H1 (cell line): Measurements from ENCODE around the gene LLGL1. TPM values are rescaled to one million over a fixed set of nuclear protein-coding genes. Genes with fewer than 3 reads are reported as not detected.
A peak's percentile ranks its signal among the peaks of the same experiment; 100 is the strongest.

ENCODE experiments used
- CTCF ChIA-PET: fragments of 300-600 bp; sonication (Branson Sonifier 250); formaldehyde crosslinking; loops from one replicate; lab custom pipeline; 2021; ENCODE audit not compliant: partially characterized antibody; lab: Charles Lee
- POLR2A ChIA-PET: fragments of 300-600 bp; sonication (Branson Sonifier 250); formaldehyde crosslinking; loops from one replicate; lab custom pipeline; 2021; ENCODE audit warnings: inconsistent platforms; ENCODE audit not compliant: partially characterized antibody; lab: Charles Lee
- DNase-seq, 2 experiments: peaks; one replicate each; pipeline versions ENCODE4 v3.0.0 to v3.0.0-alpha.2; 2010 to 2022; ENCODE audit warnings: low spot score in 2 of 2, low read depth in 1 of 2, mixed read lengths in 1 of 2
- FAIRE-seq: peaks from 2 replicates; lab custom pipeline; 2011; peaks lifted over from hg19 to GRCh38; lab: Jason Lieb, UNC
- H2AFZ ChIP-seq: 2 replicates; pipeline ENCODE4 v1.8.1; 2012; ENCODE audit warnings: low read length, inconsistent platforms
- H2AK5ac ChIP-seq: 2 replicates; pipeline ENCODE4 v1.6.1; 2013; ENCODE audit warnings: low read depth, low read length
- H2BK120ac ChIP-seq: replicated peaks from 2 replicates; pipeline ENCODE3; 2013; ENCODE audit warnings: low read depth, low read length, inconsistent platforms
- H2BK12ac ChIP-seq: 2 replicates; pipeline ENCODE4 v1.6.1; 2013; ENCODE audit warnings: low read depth, low read length
- H2BK15ac ChIP-seq: 2 replicates; pipeline ENCODE4 v1.6.1; 2013; ENCODE audit warnings: low read length
- H2BK20ac ChIP-seq: 2 replicates; pipeline ENCODE4 v1.6.1; 2013; ENCODE audit warnings: low read length
- H2BK5ac ChIP-seq: 2 replicates; pipeline ENCODE4 v1.6.1; 2013; ENCODE audit warnings: low read depth, low read length
- H3K14ac ChIP-seq: 2 replicates; pipeline ENCODE4 v1.6.1; 2013; ENCODE audit warnings: inconsistent platforms; ENCODE audit not compliant: insufficient read length
- H3K18ac ChIP-seq: 2 replicates; pipeline ENCODE4 v1.6.1; 2013; ENCODE audit warnings: low read length; ENCODE audit errors: extremely low read depth
- H3K23ac ChIP-seq: 2 replicates; pipeline ENCODE4 v1.6.1; 2013; ENCODE audit warnings: inconsistent platforms; ENCODE audit not compliant: insufficient read length
- H3K23me2 ChIP-seq: 2 replicates; pipeline ENCODE4 v1.6.1; 2013; ENCODE audit warnings: low read depth, low read length
- H3K27ac ChIP-seq: 2 replicates; pipeline ENCODE4 v1.6.1; 2011; ENCODE audit warnings: low read depth, low read length, inconsistent platforms
- H3K27me3 ChIP-seq, 4 experiments: replicated peaks in 1 of 4; 1 replicate in 1 of 4; 2 replicates in 3 of 4; pipeline versions ENCODE4 v1.6.1 to v1.8.1; 2011 to 2013; ENCODE audit warnings: low read length in 3 of 4, mild to moderate bottlenecking in 3 of 4, inconsistent platforms in 2 of 4, mixed read lengths in 2 of 4, moderate library complexity in 1 of 4; ENCODE audit not compliant: control insufficient read depth in 3 of 4, insufficient read depth in 3 of 4; ENCODE audit errors: extremely low read depth in 1 of 4
- H3K36me3 ChIP-seq, 4 experiments: 2 replicates each; pipeline versions ENCODE4 v1.6.1 to v1.8.1; 2011 to 2013; ENCODE audit warnings: mild to moderate bottlenecking in 4 of 4, low read length in 3 of 4, moderate library complexity in 2 of 4, control low read depth in 1 of 4, inconsistent platforms in 1 of 4; ENCODE audit not compliant: insufficient read depth in 4 of 4, control insufficient read depth in 2 of 4
- H3K4ac ChIP-seq: replicated peaks from 2 replicates; pipeline ENCODE3; 2013; ENCODE audit warnings: low read length, low read depth, mixed read lengths, inconsistent platforms; ENCODE audit not compliant: insufficient read length
- H3K4me1 ChIP-seq, 4 experiments: replicated peaks in 1 of 4; 1 replicate in 1 of 4; 2 replicates in 3 of 4; pipeline versions ENCODE4 v1.6.1 to v1.8.1; 2011 to 2013; ENCODE audit warnings: low read length in 3 of 4, inconsistent platforms in 2 of 4, mixed read lengths in 1 of 4; ENCODE audit not compliant: insufficient read depth in 4 of 4, control insufficient read depth in 3 of 4
- H3K4me2 ChIP-seq, 2 experiments: 2 replicates each; pipeline versions ENCODE4 v1.6.1 to v1.8.1; 2011 to 2013; ENCODE audit warnings: low read depth in 2 of 2, low read length in 2 of 2, control low read depth in 1 of 2, inconsistent platforms in 1 of 2, mild to moderate bottlenecking in 1 of 2; ENCODE audit not compliant: insufficient read depth in 1 of 2
- H3K4me3 ChIP-seq, 4 experiments: fragments of 200-600, 300-600 bp in 1 of 4; sonication (generic), shearing (Covaris generic), sonication (Bioruptor Twin) in 1 of 4; 2 replicates each; pipeline versions ENCODE4 v1.5.1 to v1.8.1; 2011 to 2016; ENCODE audit warnings: low read length in 4 of 4, low read depth in 3 of 4, control low read depth in 2 of 4, inconsistent platforms in 2 of 4, mild to moderate bottlenecking in 2 of 4, mixed read lengths in 1 of 4, moderate library complexity in 1 of 4; ENCODE audit not compliant: insufficient read depth in 2 of 4; ENCODE audit errors: extremely low read depth in 1 of 4
- H3K56ac ChIP-seq: replicated peaks from 2 replicates; pipeline ENCODE3; 2013; ENCODE audit warnings: low read depth, mild to moderate bottlenecking, mixed read lengths, low read length, inconsistent platforms; ENCODE audit not compliant: insufficient read length
- H3K79me1 ChIP-seq: 2 replicates; pipeline ENCODE4 v1.6.1; 2013; ENCODE audit warnings: low read depth, low read length, control low read depth
- H3K79me2 ChIP-seq, 2 experiments: 2 replicates each; pipeline versions ENCODE4 v1.6.1 to v1.8.1; 2012 to 2013; ENCODE audit warnings: low read length in 2 of 2, mild to moderate bottlenecking in 2 of 2, inconsistent platforms in 1 of 2; ENCODE audit not compliant: insufficient read depth in 2 of 2, control insufficient read depth in 1 of 2
- H3K9ac ChIP-seq, 4 experiments: replicated peaks in 1 of 4; 1 replicate in 1 of 4; 2 replicates in 3 of 4; pipeline versions ENCODE4 v1.6.1 to v1.8.1; 2011 to 2013; ENCODE audit warnings: low read depth in 3 of 4, low read length in 3 of 4, control low read depth in 2 of 4, mild to moderate bottlenecking in 2 of 4, moderate library complexity in 2 of 4, inconsistent platforms in 1 of 4; ENCODE audit errors: extremely low read depth in 1 of 4
- H3K9me3 ChIP-seq, 2 experiments: 2 replicates each; pipeline versions ENCODE4 v1.6.1 to v1.8.1; 2012 to 2013; ENCODE audit warnings: mild to moderate bottlenecking in 2 of 2, moderate library complexity in 2 of 2, control low read depth in 1 of 2, inconsistent platforms in 1 of 2, low read depth in 1 of 2, low read length in 1 of 2, mixed read lengths in 1 of 2; ENCODE audit not compliant: insufficient read depth in 2 of 2
- H4K20me1 ChIP-seq, 2 experiments: replicated peaks in 1 of 2; 2 replicates each; pipeline versions ENCODE3 to v1.8.1; 2011 to 2013; ENCODE audit warnings: inconsistent platforms in 2 of 2, low read length in 2 of 2, mild to moderate bottlenecking in 1 of 2; ENCODE audit not compliant: insufficient read depth in 2 of 2, control insufficient read depth in 1 of 2
- H4K5ac ChIP-seq: 2 replicates; pipeline ENCODE4 v1.6.1; 2013; ENCODE audit warnings: low read length, low read depth, mixed read lengths, inconsistent platforms; ENCODE audit not compliant: insufficient read length
- H4K8ac ChIP-seq: 2 replicates; pipeline ENCODE4 v1.8.0; 2013; ENCODE audit warnings: mild to moderate bottlenecking, moderate library complexity, low read length, inconsistent platforms; ENCODE audit not compliant: insufficient read depth; ENCODE audit errors: extremely low read depth
- H4K91ac ChIP-seq: replicated peaks from 2 replicates; pipeline ENCODE3; 2013; ENCODE audit warnings: low read length, mixed read lengths, inconsistent platforms; ENCODE audit not compliant: insufficient read length
- ATF3 ChIP-seq: IDR thresholded peaks from 2 replicates; pipeline ENCODE4 v1.6.1; 2011; ENCODE audit warnings: low read depth, mild to moderate bottlenecking, low read length; ENCODE audit not compliant: insufficient read depth
- CBX8 ChIP-seq: fragments of 300-800, 300-1000 bp; sonication (generic); IDR thresholded peaks from 2 replicates; pipeline ENCODE4 v1.7.1; 2016; ENCODE audit warnings: low read depth, low read length, borderline replicate concordance
- CREB1 ChIP-seq: IDR thresholded peaks from 2 replicates; pipeline ENCODE4 v1.6.1; 2012; ENCODE audit warnings: inconsistent platforms
- HDAC6 ChIP-seq: IDR thresholded peaks from one replicate; pipeline ENCODE4 v1.7.1; 2012; ENCODE audit warnings: low read depth, mild to moderate bottlenecking, inconsistent platforms, low read length, moderate library complexity
- KDM4A ChIP-seq: IDR thresholded peaks from one replicate; pipeline ENCODE4 v1.7.1; 2012; ENCODE audit warnings: low read depth, mild to moderate bottlenecking, moderate library complexity, low read length, inconsistent platforms; ENCODE audit not compliant: severe bottlenecking
- MAX ChIP-seq: IDR thresholded peaks from 2 replicates; pipeline ENCODE4 v1.6.1; 2012; ENCODE audit warnings: inconsistent platforms
- NRF1 ChIP-seq: IDR thresholded peaks from 2 replicates; pipeline ENCODE4 v1.6.1; 2011; ENCODE audit warnings: mild to moderate bottlenecking, low read depth, low read length, improper control_type of control experiment
- POLR2AphosphoS5 ChIP-seq: IDR thresholded peaks from 2 replicates; pipeline ENCODE4 v1.6.1; 2011; ENCODE audit warnings: low read depth, low read length
- RBBP5 ChIP-seq: IDR thresholded peaks from 2 replicates; pipeline ENCODE4 v1.7.1; 2012; ENCODE audit warnings: low read depth, mild to moderate bottlenecking, inconsistent platforms, low read length, moderate library complexity, borderline replicate concordance
- RXRA ChIP-seq: IDR thresholded peaks from 2 replicates; pipeline ENCODE4 v1.6.1; 2011; ENCODE audit warnings: low read depth, mild to moderate bottlenecking, low read length, moderate library complexity; ENCODE audit not compliant: insufficient read depth
- SUZ12 ChIP-seq: fragments of 200-600 bp; sonication (generic); IDR thresholded peaks from 2 replicates; pipeline ENCODE4 v1.6.1; 2012; ENCODE audit warnings: mild to moderate bottlenecking, inconsistent platforms, low read length, moderate library complexity, mixed read lengths
- TAF1 ChIP-seq: IDR thresholded peaks from 2 replicates; pipeline ENCODE4 v1.6.1; 2011; ENCODE audit warnings: mild to moderate bottlenecking, low read depth, low read length
- ZNF274 ChIP-seq: IDR thresholded peaks from 2 replicates; pipeline ENCODE4 v1.7.0; 2012; ENCODE audit warnings: low read length, borderline replicate concordance; ENCODE audit errors: extremely low read depth
- WGBS, 2 experiments: shearing (Covaris generic) in 1 of 2; methylation state at CpG; one replicate each; pipeline versions ENCODE4 v1.1.6 to v1.1.7; 2013 to 2015; ENCODE audit warnings: low lambda C conversion rate in 2 of 2, mixed read lengths in 2 of 2, inconsistent platforms in 1 of 2, low coverage in 1 of 2, missing lambda C conversion rate in 1 of 2; ENCODE audit not compliant: insufficient replicate concordance in 2 of 2, insufficient coverage in 1 of 2, insufficient read length in 1 of 2; ENCODE audit errors: extremely low coverage in 1 of 2, missing lambda C conversion rate in 1 of 2; 5-methylcytosine and 5-hydroxymethylcytosine counted together
- polyA plus RNA-seq, 7 experiments: library from polyadenylated mRNA; depleted of rRNA in 3 of 7; stranded (reverse) in 5 of 7; unstranded in 2 of 7; fragments of >200 nt in 5 of 7; fragments of 200-250 nt in 2 of 7; gene quantifications; 1 replicate in 5 of 7; 2 replicates in 1 of 7; 4 replicates in 1 of 7; pipeline versions ENCODE4 v1.2.1 to v1.2.3, GENCODE V29; 2011 to 2013; ENCODE audit warnings: missing spikeins in 2 of 7, mixed read lengths in 2 of 7
- total RNA-seq: library from RNA; stranded (reverse); fragmentation: NEBNext Ultra II Directional; extraction: Animal tissue kit (Norgen Biotek cat#: 25700); gene quantifications from 2 replicates; pipeline ENCODE4 v1.2.1, GENCODE V29; 2021

LLGL1 gene
- total and polyA plus RNA-seq, 2 of the 8 experiments (the other 6 are each of a cell fraction or from before 2014, with no cell fraction given), result 71.3 to 107 TPM

GRCh38 chr17:18205861-18206260 is 19.6 kb upstream of the LLGL1 start:
- POLR2A ChIA-PET, result interaction anchor here (1.6 kb wide), 1 partner anchor 22 kb away, joined by 6 read pairs; the partner anchor contains the start of gene ALKBH5
- no peak for TF ChIP-seq NRF1
- no peak for TF ChIP-seq ZNF274
- TF ChIP-seq CBX8, result no peak
- no peak for TF ChIP-seq POLR2AphosphoS5
- TF ChIP-seq RXRA, result no peak
- TF ChIP-seq SUZ12, result no peak
- no peak for TF ChIP-seq TAF1
- no peak for TF ChIP-seq KDM4A
- TF ChIP-seq RBBP5, result no peak
- no peak for TF ChIP-seq HDAC6
- TF ChIP-seq CREB1, result no peak
- no peak for TF ChIP-seq ATF3
- TF ChIP-seq MAX, result no peak

More at GRCh38 chr17:18205861-18206260, 19.6 kb upstream of the LLGL1 start:
- no peak overlapping the region for H4K8ac ChIP-seq
- no peak overlapping the region for H3K56ac ChIP-seq
- no peak overlapping the region for H3K14ac ChIP-seq
- peaks cover 6 to 43% (median 19%) of the 10 kb centered on the region in 4 experiments; a peak in 6 of 8 replicates for H3K36me3 ChIP-seq
- peaks cover 9 to 23% of the 10 kb centered on the region in 2 experiments for H4K20me1 ChIP-seq
- H3K4ac ChIP-seq, result no peak overlapping the region
- peaks cover 0 to 32% of the 10 kb centered on the region in 2 experiments; a peak in 2 of 4 replicates for H3K79me2 ChIP-seq
- H2AK5ac ChIP-seq, result no peak overlapping the region
- peaks cover 0 to 8% (median 3%) of the 10 kb centered on the region in 4 experiments; a peak in 5 of 7 replicates for H3K4me1 ChIP-seq
- no peak overlapping the region for H2AFZ ChIP-seq
- H2BK5ac ChIP-seq, result peak overlapping the region; percentile 35; the same call in 1 of the 2 replicates
- H3K23ac ChIP-seq, result no peak overlapping the region
- no peak overlapping the region for H3K4me2 ChIP-seq
- H2BK120ac ChIP-seq, result no peak overlapping the region
- no peak overlapping the region for H3K18ac ChIP-seq
- H2BK15ac ChIP-seq, result no peak overlapping the region
- no peak overlapping the region for H3K4me3 ChIP-seq
- WGBS, 2 experiments, result 93% methylated on average over 2 of the region's 2 CpGs; no CpG with 5 or more reads in 1 of the 2 experiments
- H3K27ac ChIP-seq, result no peak overlapping the region
- no peak overlapping the region for H4K5ac ChIP-seq
- H3K79me1 ChIP-seq, result peaks cover 19% of the 10 kb centered on the region
- no peaks in the 10 kb centered on the region for H3K9me3 ChIP-seq
- no peak for FAIRE-seq
- CTCF ChIA-PET, result interaction anchor here (1.1 to 8.5 kb wide), 7 partner anchors 8 to 67 kb away, joined by 3 to 78 read pairs (median 4); no protein-coding TSS in a partner anchor
- H4K91ac ChIP-seq, result no peak overlapping the region
- H2BK12ac ChIP-seq, result no peak overlapping the region
- H2BK20ac ChIP-seq, result no peak overlapping the region
- no peak for DNase-seq
- H3K9ac ChIP-seq, result no peak overlapping the region
- no peaks in the 10 kb centered on the region for H3K23me2 ChIP-seq
- no peaks in the 10 kb centered on the region for H3K27me3 ChIP-seq
